IMR-90 (cell line): ENCODE results near the gene NEGR1. TPM values are rescaled to one million over a fixed set of nuclear protein-coding genes. Genes with fewer than 3 reads are reported as not detected.
"Not testable (repeated sequence)": the region's sequence is repeated elsewhere in the genome, so short reads cannot be mapped to it uniquely, and the experiment has no call there.

Source experiments
- ATAC-seq: fragments of 200-7000 bp; cut with Tn5 transposase; 2 replicates; pipeline ENCODE4 v1.9.1; 2020; ENCODE audit warnings: low read depth, mild to moderate bottlenecking, moderate library complexity
- BruUV-seq: library from RNA; stranded (reverse); fragments of 400-500 nt; replicated peaks from 2 replicates; lab custom pipeline; 2021; lab: Mats Ljungman, UMichigan
- CTCF ChIA-PET: fragments of 300-600 bp; formaldehyde crosslinking; extraction: SDS; loops from one replicate; lab custom pipeline; 2021; ENCODE audit warnings: antibody characterized with exemption; lab: Yijun Ruan, JAX
- POLR2A ChIA-PET: fragments of 300-600 bp; sonication (Branson Sonifier 250); formaldehyde crosslinking; loops from one replicate; lab custom pipeline; 2022; ENCODE audit warnings: antibody characterized with exemption; ENCODE audit not compliant: unreplicated experiment; lab: Charles Lee
- DNase-seq: peaks from one replicate; pipeline ENCODE4 v3.0.0; 2013
- H2AFZ ChIP-seq: replicated peaks from 2 replicates; pipeline ENCODE3; 2013; ENCODE audit warnings: low read length, mild to moderate bottlenecking; ENCODE audit not compliant: poor library complexity
- H2AK5ac ChIP-seq: 2 replicates; pipeline ENCODE4 v1.6.1; 2013; ENCODE audit warnings: low read depth, low read length, inconsistent platforms
- H2AK9ac ChIP-seq: replicated peaks from 2 replicates; pipeline ENCODE3; 2013; ENCODE audit warnings: mild to moderate bottlenecking, low read depth, low read length, moderate library complexity; ENCODE audit not compliant: poor library complexity
- H2BK120ac ChIP-seq: 2 replicates; pipeline ENCODE4 v1.6.1; 2013; ENCODE audit warnings: low read depth, low read length, inconsistent platforms
- H2BK15ac ChIP-seq: 3 replicates; pipeline ENCODE4 v1.6.1; 2013; ENCODE audit warnings: low read depth, low read length, inconsistent platforms
- H2BK20ac ChIP-seq: 2 replicates; pipeline ENCODE4 v1.6.1; 2013; ENCODE audit warnings: low read depth, mild to moderate bottlenecking, inconsistent platforms, low read length, moderate library complexity
- H2BK5ac ChIP-seq: 2 replicates; pipeline ENCODE4 v1.6.1; 2013; ENCODE audit warnings: mild to moderate bottlenecking, low read depth, low read length, inconsistent platforms; ENCODE audit not compliant: poor library complexity, severe bottlenecking
- H3K14ac ChIP-seq: replicated peaks from 2 replicates; pipeline ENCODE4 v1.6.1; 2013; ENCODE audit warnings: low read depth, low read length, inconsistent platforms
- H3K18ac ChIP-seq: 2 replicates; pipeline ENCODE4 v1.6.1; 2013; ENCODE audit warnings: low read depth, low read length, control low read depth
- H3K23ac ChIP-seq: 2 replicates; pipeline ENCODE4 v1.6.1; 2013; ENCODE audit warnings: low read depth, low read length, inconsistent platforms
- H3K27ac ChIP-seq: 2 replicates; pipeline ENCODE4 v1.5.1; 2013; ENCODE audit warnings: mild to moderate bottlenecking, control low read depth, low read length; ENCODE audit not compliant: insufficient read depth
- H3K27me3 ChIP-seq: 2 replicates; pipeline ENCODE4 v1.6.1; 2013; ENCODE audit warnings: low read length; ENCODE audit not compliant: control insufficient read depth, insufficient read depth
- H3K36me3 ChIP-seq: 2 replicates; pipeline ENCODE4 v1.6.1; 2013; ENCODE audit warnings: low read length, mixed read lengths; ENCODE audit not compliant: control insufficient read depth, insufficient read depth
- H3K4ac ChIP-seq: 2 replicates; pipeline ENCODE4 v1.6.1; 2013; ENCODE audit warnings: low read depth, low read length, inconsistent platforms
- H3K4me1 ChIP-seq: 2 replicates; pipeline ENCODE4 v1.6.1; 2013; ENCODE audit warnings: low read length, mixed read lengths; ENCODE audit not compliant: control insufficient read depth, insufficient read depth
- H3K4me2 ChIP-seq: 2 replicates; pipeline ENCODE4 v1.6.1; 2013; ENCODE audit warnings: low read depth, mild to moderate bottlenecking, control low read depth, low read length, moderate library complexity
- H3K4me3 ChIP-seq: 2 replicates; pipeline ENCODE4 v1.5.1; 2013; ENCODE audit warnings: low read depth, mild to moderate bottlenecking, control low read depth, low read length, moderate library complexity; ENCODE audit not compliant: insufficient read depth
- H3K56ac ChIP-seq: 2 replicates; pipeline ENCODE4 v1.6.1; 2013; ENCODE audit warnings: low read length, inconsistent platforms; ENCODE audit not compliant: insufficient read depth; ENCODE audit errors: extremely low read depth
- H3K79me1 ChIP-seq, 2 experiments: 2 replicates each; pipeline ENCODE4 v1.6.1; 2013; ENCODE audit warnings: low read length in 2 of 2, inconsistent platforms in 1 of 2, low read depth in 1 of 2
- H3K9ac ChIP-seq: 2 replicates; pipeline ENCODE4 v1.6.1; 2013; ENCODE audit warnings: low read depth, low read length, control low read depth
- H3K9me1 ChIP-seq: 2 replicates; pipeline ENCODE4 v1.6.1; 2013; ENCODE audit warnings: low read length, inconsistent platforms; ENCODE audit not compliant: insufficient read depth
- H3K9me3 ChIP-seq: 2 replicates; pipeline ENCODE4 v1.6.1; 2013; ENCODE audit warnings: low read length; ENCODE audit not compliant: control insufficient read depth, insufficient read depth
- H4K20me1 ChIP-seq: 2 replicates; pipeline ENCODE4 v1.6.1; 2013; ENCODE audit warnings: low read length, inconsistent platforms; ENCODE audit not compliant: insufficient read depth
- H4K5ac ChIP-seq: 2 replicates; pipeline ENCODE4 v1.6.1; 2013; ENCODE audit warnings: mild to moderate bottlenecking, low read depth, low read length, control low read depth
- H4K8ac ChIP-seq, 2 experiments: 2 replicates each; pipeline ENCODE4 v1.6.1; 2013; ENCODE audit warnings: low read depth in 2 of 2, low read length in 2 of 2, control low read depth in 1 of 2, inconsistent platforms in 1 of 2
- H4K91ac ChIP-seq: 2 replicates; pipeline ENCODE4 v1.6.1; 2013; ENCODE audit warnings: low read depth, low read length, inconsistent platforms; ENCODE audit not compliant: insufficient read depth
- MXI1 ChIP-seq: IDR thresholded peaks from 2 replicates; pipeline ENCODE4 v1.6.1; 2012; ENCODE audit warnings: low read depth, mild to moderate bottlenecking, low read length, moderate library complexity, borderline replicate concordance
- POLR2A ChIP-seq: IDR thresholded peaks from 2 replicates; pipeline ENCODE4 v1.6.1; 2012; ENCODE audit warnings: mild to moderate bottlenecking, low read depth, low read length
- RFX5 ChIP-seq: IDR thresholded peaks from 2 replicates; pipeline ENCODE4 v1.8.0; 2012; ENCODE audit warnings: low read depth, mild to moderate bottlenecking, low read length, moderate library complexity
- WGBS, 2 experiments: methylation state at CpG; one replicate each; pipeline versions ENCODE4 v1.1.5 to v1.1.7; 2013; ENCODE audit warnings: missing lambda C conversion rate in 2 of 2; ENCODE audit not compliant: insufficient read length in 1 of 2; ENCODE audit errors: extremely low coverage in 2 of 2; 5-methylcytosine and 5-hydroxymethylcytosine counted together
- dilution Hi-C: fragments of 300-500 bp; cut with HindIII; formaldehyde crosslinking; loops from one replicate; pipeline ENCODE4 v1.14.3; 2018; ENCODE audit warnings: low sequenced_read_pairs; ENCODE audit not compliant: unreplicated experiment
- in situ Hi-C: fragments of 300-500 bp; cut with MboI; formaldehyde crosslinking; loops from 3 replicates; pipeline ENCODE4 v1.14.3; 2019; ENCODE audit warnings: low sequenced_read_pairs, inconsistent platforms, mixed read lengths
- intact Hi-C: fragments of 100-400 bp; cut with micrococcal nuclease; formaldehyde crosslinking; loops from 2 replicates; pipeline ENCODE4 v1.10.0; 2022
- polyA plus RNA-seq, 3 experiments: library from polyadenylated mRNA; depleted of rRNA; stranded (reverse); fragments of >200 nt; gene quantifications; 2 replicates each; pipeline ENCODE4 v1.2.3, GENCODE V29; 2012; ENCODE audit warnings: low replicate concordance in 1 of 3
- total RNA-seq: library from RNA; depleted of rRNA; stranded (reverse); fragments of >200 nt; gene quantifications from 2 replicates; pipeline ENCODE4 v1.2.3, GENCODE V29; 2012

NEGR1 gene
- total and polyA plus RNA-seq, 2 of the 4 experiments (the other 2 are of a cell fraction), result 5.1 to 9.1 TPM

DNA sequence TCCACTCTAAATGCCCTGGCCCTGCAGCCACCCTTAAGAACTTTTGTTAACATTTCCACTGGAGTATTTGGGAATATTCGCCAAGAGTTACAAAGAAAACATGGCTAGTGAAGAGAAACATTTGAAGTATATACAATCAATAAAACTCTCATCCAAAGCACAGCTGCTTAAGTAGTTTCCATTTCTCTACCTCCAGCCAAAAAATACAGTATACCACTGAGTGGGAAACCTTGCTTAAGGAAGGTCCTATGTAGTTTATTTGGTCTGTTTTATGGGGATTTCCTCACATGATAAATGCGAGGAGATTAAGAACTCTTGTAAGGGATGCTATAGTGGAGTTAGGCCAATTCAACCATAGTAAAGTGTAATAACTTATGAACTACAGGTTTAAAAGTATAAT lies 382.5 kb downstream of the NEGR1 start:
- ChIA-PET CTCF (interaction anchor here (0.5 kb wide), 1 partner anchor 388 kb away, joined by 8 read pairs; no protein-coding TSS in a partner anchor), POLR2A (no interaction called here)
- Histone ChIP-seq H4K91ac (no peak overlapping the region), H3K36me3 (no peaks in the 10 kb centered on the region), H2AK9ac (no peak overlapping the region), H2BK15ac (no peak overlapping the region), H3K4ac (no peak overlapping the region), H3K14ac (no peak overlapping the region), H2BK20ac (no peak overlapping the region), H3K79me1 (no peaks in the 10 kb centered on the region), H2BK120ac (no peak overlapping the region), H3K9me3 (no peaks in the 10 kb centered on the region), H3K27me3 (no peaks in the 10 kb centered on the region), H3K4me1 (no peaks in the 10 kb centered on the region), H4K20me1 (no peaks in the 10 kb centered on the region), H3K27ac (no peak overlapping the region), H3K23ac (no peak overlapping the region), H3K9ac (no peak overlapping the region), H2BK5ac (no peak overlapping the region), H3K56ac (no peak overlapping the region), H4K5ac (no peak overlapping the region), H2AK5ac (no peak overlapping the region), H2AFZ (no peak overlapping the region), H3K4me3 (no peak overlapping the region), H3K9me1 (no peaks in the 10 kb centered on the region), H3K18ac (no peak overlapping the region), H3K4me2 (no peak overlapping the region), H4K8ac (no peak overlapping the region)
- WGBS, 2 experiments, result no CpG with 5 or more reads among the region's 2 CpGs
- ATAC-seq, result no peak
- in situ Hi-C loops, result no loop called here
- peak; percentile 17 for DNase-seq
- no TSS peak for BruUV-seq
- no peak for TF ChIP-seq MXI1
- TF ChIP-seq POLR2A, result no peak
- no peak for TF ChIP-seq RFX5
- intact Hi-C loops, result no loop called here
- dilution Hi-C loops, result no loop called here

DNA sequence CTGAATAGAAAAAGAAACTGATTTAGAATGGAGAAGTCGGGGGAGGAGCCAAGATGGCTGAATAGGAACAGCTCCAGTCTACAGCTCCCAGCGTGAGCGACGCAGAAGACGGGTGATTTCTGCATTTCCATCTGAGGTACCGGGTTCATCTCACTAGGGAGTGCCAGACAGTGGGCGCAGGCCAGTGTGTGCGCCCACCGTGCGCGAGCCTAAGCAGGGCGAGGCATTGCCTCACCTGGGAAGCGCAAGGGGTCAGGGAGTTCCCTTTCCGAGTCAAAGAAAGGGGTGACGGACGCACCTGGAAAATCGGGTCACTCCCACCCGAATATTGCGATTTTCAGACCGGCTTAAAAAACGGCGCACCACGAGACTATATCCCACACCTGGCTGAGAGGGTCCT lies 394.2 kb downstream of the NEGR1 start:
- H2BK5ac ChIP-seq, dilution Hi-C loops, H3K56ac ChIP-seq, H2AK9ac ChIP-seq, H2BK20ac ChIP-seq, H3K27me3 ChIP-seq, H3K36me3 ChIP-seq, H3K9ac ChIP-seq, CTCF ChIA-PET, H3K23ac ChIP-seq, H3K4me2 ChIP-seq, H3K79me1 ChIP-seq, H3K27ac ChIP-seq, intact Hi-C loops, H3K4me3 ChIP-seq, ATAC-seq, H2AK5ac ChIP-seq, H3K14ac ChIP-seq, H2BK120ac ChIP-seq, POLR2A ChIA-PET, DNase-seq, H3K18ac ChIP-seq, H2BK15ac ChIP-seq, H4K91ac ChIP-seq, in situ Hi-C loops, H3K9me1 ChIP-seq, H4K8ac ChIP-seq, H3K4ac ChIP-seq, H4K20me1 ChIP-seq, H4K5ac ChIP-seq, H3K9me3 ChIP-seq, BruUV-seq, H3K4me1 ChIP-seq, H2AFZ ChIP-seq: not testable (repeated sequence)
- WGBS, 2 experiments, result 92% methylated on average over 6 of the region's 23 CpGs; no CpG with 5 or more reads in 1 of the 2 experiments
